Motor neuron (in vitro differentiated cells): ENCODE results near the gene MAGEB10. TPM values are rescaled to one million over a fixed set of nuclear protein-coding genes. Genes with fewer than 3 reads are reported as not detected.

Source experiments
- ATAC-seq, 8 experiments: fragments of 200-7000 bp; cut with Tn5 transposase; replicated peaks in 6 of 8; 2 replicates each; pipeline ENCODE4 v1.8.0; 2021; ENCODE audit warnings: mild to moderate bottlenecking in 8 of 8, moderate library complexity in 8 of 8
- H3K27ac ChIP-seq, 2 donors: fragments of 250-450 bp; sonication (Bioruptor Pico); 2 replicates each; pipeline ENCODE4 v1.9.0; 2021; ENCODE audit warnings: antibody characterized with exemption in 2 of 2, mild to moderate bottlenecking in 2 of 2, moderate library complexity in 1 of 2
- H3K4me1 ChIP-seq, 2 donors: fragments of 250-450 bp; sonication (Bioruptor Pico); replicated peaks in 1 of 2; 2 replicates each; pipeline ENCODE4 v1.6.1; 2021; ENCODE audit warnings: antibody characterized with exemption in 2 of 2, mild to moderate bottlenecking in 2 of 2, moderate library complexity in 1 of 2
- H3K4me3 ChIP-seq, 5 donors: fragments of 250-450 bp; sonication (Bioruptor Pico); 2 replicates each; pipeline ENCODE4 v1.9.0; 2021; ENCODE audit warnings: antibody characterized with exemption in 5 of 5, mild to moderate bottlenecking in 5 of 5, moderate library complexity in 4 of 5
- WGBS, 10 experiments: fragments of 450-650 bp; shearing (Covaris generic); methylation state at CpG; one replicate each; pipeline ENCODE4 v1.0.0; 2022; 5-methylcytosine and 5-hydroxymethylcytosine counted together
- in situ Hi-C, 9 experiments: fragments of 400-800 bp; cut with MboI; loops; one replicate each; pipeline ENCODE4 v1.15.0; 2021; ENCODE audit warnings: low sequenced_read_pairs in 9 of 9, low pct_unique_long_range_greater_than_20kb in 2 of 9; ENCODE audit not compliant: unreplicated experiment in 9 of 9
- total RNA-seq, 8 experiments: library from RNA; unstranded; fragments of 300-600 nt; gene quantifications; 2 replicates each; pipeline versions ENCODE4 v1.2.3 to v1.2.4, GENCODE V29; 2022

The MAGEB10 gene
- total RNA-seq, 8 experiments from 2014 or later: 0.21 to 0.33 TPM; not detected in 6

DNA sequence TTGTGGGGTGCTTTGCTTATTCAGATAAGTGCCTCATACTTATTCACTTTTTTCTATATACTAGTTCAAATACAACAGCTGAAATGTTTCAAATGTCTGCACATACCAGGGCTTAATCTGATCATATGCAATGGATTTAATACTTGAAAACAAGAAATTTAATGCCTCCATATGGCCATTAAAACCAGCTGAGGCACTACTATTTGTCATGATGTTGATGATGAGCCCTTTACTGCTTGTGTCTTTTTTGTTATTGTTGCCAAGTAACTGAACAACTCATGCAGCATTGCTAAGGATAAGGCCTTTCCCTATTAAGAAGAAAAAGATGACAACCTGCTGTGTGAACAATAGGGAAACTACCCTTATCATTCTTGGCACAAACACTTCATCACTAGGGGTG is 52.5 kb downstream of the MAGEB10 start:
- Histone ChIP-seq H3K4me3 (no peak overlapping the region), H3K27ac (no peak overlapping the region), H3K4me1 (no peaks in the 10 kb centered on the region)
- in situ Hi-C loops: no loop called here
- peak in 3 of 8 experiments; percentile 33 to 53 (median 50) for ATAC-seq

DNA sequence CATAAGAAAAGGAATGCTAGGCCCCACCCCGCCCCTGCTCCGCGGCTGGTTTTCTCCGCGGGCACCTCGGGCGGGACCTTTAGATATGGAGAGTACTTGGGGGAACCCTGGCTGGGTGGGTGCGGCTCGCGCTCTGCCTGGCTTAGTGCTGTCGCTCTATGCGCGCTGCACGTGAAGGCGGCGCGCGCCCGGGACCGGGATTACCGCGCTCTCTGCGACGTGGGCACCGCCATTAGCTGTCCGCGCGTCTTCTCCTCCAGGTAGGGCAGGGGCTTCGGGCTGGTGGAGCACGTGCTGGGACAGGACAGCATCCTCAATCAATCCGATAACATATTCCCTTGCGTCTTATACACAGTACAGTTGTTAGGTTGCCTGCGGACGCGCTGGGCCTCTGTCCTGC is 56.0 kb downstream of the MAGEB10 start:
- no peak overlapping the region for H3K4me3 ChIP-seq
- H3K4me1 ChIP-seq: no peaks in the 10 kb centered on the region
- no peak overlapping the region for H3K27ac ChIP-seq
- peak in 1 of 8 experiments; percentile 83 for ATAC-seq
- WGBS, 10 experiments: 20 to 76% methylated on average over 1 to 22 of the region's 35 CpGs; no CpG with 5 or more reads in 8 of the 10 experiments
- in situ Hi-C loops: no loop called here

Other genes with a start within 250 kb of the MAGEB10 start
- under 1 TPM in 3 of 8 experiments, not detected in 5; 0.05 to 0.24 (median 0.14) TPM for gene DCAF8L2, start 217.6 kb upstream of the MAGEB10 start, total RNA-seq
- under 1 TPM in 5 of 8 experiments, not detected in 3; under 0.01 to 0.28 (median 0.14) TPM for gene DCAF8L1, start 173.5 kb downstream of the MAGEB10 start, total RNA-seq